HL-60 (cell line): Measurements from ENCODE around the gene SEH1L.

Experiments
- DNase-seq, 2 experiments: peaks; one replicate each; pipeline ENCODE4 v3.0.0-alpha.2; 2010 to 2020; ENCODE audit warnings: low read depth in 1 of 2, low spot score in 1 of 2
- H3K27ac ChIP-seq: fragments of 250-450 bp; sonication (Bioruptor Pico); replicated peaks from 2 replicates; pipeline ENCODE4 v1.5.1; 2020; ENCODE audit warnings: mild to moderate bottlenecking, moderate library complexity
- H3K27me3 ChIP-seq: fragments of 250-450 bp; sonication (Bioruptor Pico); 2 replicates; pipeline ENCODE4 v1.5.1; 2021; ENCODE audit warnings: mild to moderate bottlenecking, moderate library complexity; ENCODE audit not compliant: insufficient read depth, poor library complexity, severe bottlenecking
- H3K4me3 ChIP-seq: replicated peaks from 2 replicates; pipeline ENCODE4 v1.5.1; 2011; ENCODE audit warnings: mild to moderate bottlenecking, control low read depth, low read length; ENCODE audit not compliant: insufficient read depth
- GABPA ChIP-seq: IDR thresholded peaks from 2 replicates; pipeline ENCODE4 v1.6.1; 2012; ENCODE audit warnings: low read depth
- POLR2AphosphoS5 ChIP-seq: IDR thresholded peaks from 2 replicates; pipeline ENCODE4 v1.6.1; 2012; ENCODE audit warnings: low read depth
- SPI1 ChIP-seq: IDR thresholded peaks from 2 replicates; pipeline ENCODE4 v1.6.1; 2012; ENCODE audit warnings: low read depth, mild to moderate bottlenecking, borderline replicate concordance
- TF ChIP-seq, protein P1 (sequence below): IDR thresholded peaks from one replicate; pipeline ENCODE4 v1.5.1; 2011; ENCODE audit warnings: low read length, control low read depth, inconsistent platforms; ENCODE audit not compliant: insufficient read depth
- TF ChIP-seq, protein P2 (sequence below): IDR thresholded peaks from 2 replicates; pipeline ENCODE4 v1.6.1; 2012; ENCODE audit warnings: low read depth; ENCODE audit not compliant: insufficient replicate concordance

Gene SEH1L

DNA sequence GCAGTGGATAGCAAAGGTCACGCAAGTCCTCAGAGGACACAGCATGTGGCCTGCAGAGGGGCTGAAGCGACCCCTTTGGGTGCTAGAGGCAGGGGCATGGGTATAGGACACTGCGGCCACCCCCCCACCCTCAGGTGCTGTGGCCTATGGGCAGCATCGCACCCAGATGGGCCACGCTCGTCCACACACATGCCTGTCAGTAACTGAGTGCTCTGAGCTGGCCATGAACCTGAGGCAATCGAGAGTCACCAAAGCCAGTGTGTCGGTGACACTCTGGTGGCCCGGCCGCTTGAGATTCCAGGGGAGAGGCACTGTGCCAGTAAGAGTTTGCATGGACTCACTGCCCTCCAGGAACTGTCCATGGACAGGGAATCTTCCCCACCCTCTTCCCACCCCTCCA is 41.0 kb upstream of the SEH1L start:
- H3K27me3 ChIP-seq = peaks cover 40% of the 10 kb centered on the region
- no peak for TF ChIP-seq GABPA
- TF ChIP-seq SPI1 = no peak
- no peak for TF ChIP-seq POLR2AphosphoS5
- DNase-seq = no peak
- H3K4me3 ChIP-seq = no peak overlapping the region
- no peak overlapping the region for H3K27ac ChIP-seq

DNA sequence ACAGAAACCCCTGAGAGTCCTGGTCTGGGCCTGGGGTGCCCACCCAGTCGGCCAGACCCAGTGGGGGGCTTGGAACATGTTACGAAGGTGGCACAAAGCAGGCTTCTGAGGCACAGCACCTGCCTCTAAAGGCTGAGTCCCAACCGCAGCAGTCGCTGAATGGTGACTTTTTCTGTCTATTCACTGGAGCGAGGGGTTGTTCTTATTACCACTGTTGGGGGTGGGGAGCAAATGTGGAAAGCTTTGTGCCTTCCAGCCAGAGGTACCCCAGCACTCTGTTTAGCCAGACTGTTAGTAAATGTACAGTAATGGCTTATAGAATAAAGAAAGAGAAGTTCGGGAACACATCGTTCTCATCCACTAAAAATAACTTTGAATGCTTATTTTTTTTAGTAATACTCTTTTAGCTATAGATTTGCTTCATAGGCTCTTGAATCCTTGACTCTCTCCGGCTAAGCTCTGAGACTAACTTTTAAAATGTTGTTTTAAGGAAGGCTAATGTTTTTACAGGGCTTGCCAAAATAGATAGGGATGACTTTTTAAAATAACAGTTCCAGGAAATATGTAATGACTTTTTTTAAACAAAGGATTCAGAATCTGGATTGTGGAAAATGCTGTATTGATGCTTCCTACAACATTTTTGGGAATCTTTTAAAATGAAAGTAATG is 40.4 kb upstream of the SEH1L start:
- no peak overlapping the region for H3K4me3 ChIP-seq
- TF ChIP-seq POLR2AphosphoS5 = no peak
- TF ChIP-seq, protein P1, sequence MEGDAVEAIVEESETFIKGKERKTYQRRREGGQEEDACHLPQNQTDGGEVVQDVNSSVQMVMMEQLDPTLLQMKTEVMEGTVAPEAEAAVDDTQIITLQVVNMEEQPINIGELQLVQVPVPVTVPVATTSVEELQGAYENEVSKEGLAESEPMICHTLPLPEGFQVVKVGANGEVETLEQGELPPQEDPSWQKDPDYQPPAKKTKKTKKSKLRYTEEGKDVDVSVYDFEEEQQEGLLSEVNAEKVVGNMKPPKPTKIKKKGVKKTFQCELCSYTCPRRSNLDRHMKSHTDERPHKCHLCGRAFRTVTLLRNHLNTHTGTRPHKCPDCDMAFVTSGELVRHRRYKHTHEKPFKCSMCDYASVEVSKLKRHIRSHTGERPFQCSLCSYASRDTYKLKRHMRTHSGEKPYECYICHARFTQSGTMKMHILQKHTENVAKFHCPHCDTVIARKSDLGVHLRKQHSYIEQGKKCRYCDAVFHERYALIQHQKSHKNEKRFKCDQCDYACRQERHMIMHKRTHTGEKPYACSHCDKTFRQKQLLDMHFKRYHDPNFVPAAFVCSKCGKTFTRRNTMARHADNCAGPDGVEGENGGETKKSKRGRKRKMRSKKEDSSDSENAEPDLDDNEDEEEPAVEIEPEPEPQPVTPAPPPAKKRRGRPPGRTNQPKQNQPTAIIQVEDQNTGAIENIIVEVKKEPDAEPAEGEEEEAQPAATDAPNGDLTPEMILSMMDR = no peak
- TF ChIP-seq, protein P2, sequence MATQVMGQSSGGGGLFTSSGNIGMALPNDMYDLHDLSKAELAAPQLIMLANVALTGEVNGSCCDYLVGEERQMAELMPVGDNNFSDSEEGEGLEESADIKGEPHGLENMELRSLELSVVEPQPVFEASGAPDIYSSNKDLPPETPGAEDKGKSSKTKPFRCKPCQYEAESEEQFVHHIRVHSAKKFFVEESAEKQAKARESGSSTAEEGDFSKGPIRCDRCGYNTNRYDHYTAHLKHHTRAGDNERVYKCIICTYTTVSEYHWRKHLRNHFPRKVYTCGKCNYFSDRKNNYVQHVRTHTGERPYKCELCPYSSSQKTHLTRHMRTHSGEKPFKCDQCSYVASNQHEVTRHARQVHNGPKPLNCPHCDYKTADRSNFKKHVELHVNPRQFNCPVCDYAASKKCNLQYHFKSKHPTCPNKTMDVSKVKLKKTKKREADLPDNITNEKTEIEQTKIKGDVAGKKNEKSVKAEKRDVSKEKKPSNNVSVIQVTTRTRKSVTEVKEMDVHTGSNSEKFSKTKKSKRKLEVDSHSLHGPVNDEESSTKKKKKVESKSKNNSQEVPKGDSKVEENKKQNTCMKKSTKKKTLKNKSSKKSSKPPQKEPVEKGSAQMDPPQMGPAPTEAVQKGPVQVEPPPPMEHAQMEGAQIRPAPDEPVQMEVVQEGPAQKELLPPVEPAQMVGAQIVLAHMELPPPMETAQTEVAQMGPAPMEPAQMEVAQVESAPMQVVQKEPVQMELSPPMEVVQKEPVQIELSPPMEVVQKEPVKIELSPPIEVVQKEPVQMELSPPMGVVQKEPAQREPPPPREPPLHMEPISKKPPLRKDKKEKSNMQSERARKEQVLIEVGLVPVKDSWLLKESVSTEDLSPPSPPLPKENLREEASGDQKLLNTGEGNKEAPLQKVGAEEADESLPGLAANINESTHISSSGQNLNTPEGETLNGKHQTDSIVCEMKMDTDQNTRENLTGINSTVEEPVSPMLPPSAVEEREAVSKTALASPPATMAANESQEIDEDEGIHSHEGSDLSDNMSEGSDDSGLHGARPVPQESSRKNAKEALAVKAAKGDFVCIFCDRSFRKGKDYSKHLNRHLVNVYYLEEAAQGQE = no peak
- no peak for TF ChIP-seq GABPA
- TF ChIP-seq SPI1 = no peak
- no peak for DNase-seq
- H3K27ac ChIP-seq = no peak overlapping the region
- H3K27me3 ChIP-seq = peaks cover 40% of the 10 kb centered on the region

DNA sequence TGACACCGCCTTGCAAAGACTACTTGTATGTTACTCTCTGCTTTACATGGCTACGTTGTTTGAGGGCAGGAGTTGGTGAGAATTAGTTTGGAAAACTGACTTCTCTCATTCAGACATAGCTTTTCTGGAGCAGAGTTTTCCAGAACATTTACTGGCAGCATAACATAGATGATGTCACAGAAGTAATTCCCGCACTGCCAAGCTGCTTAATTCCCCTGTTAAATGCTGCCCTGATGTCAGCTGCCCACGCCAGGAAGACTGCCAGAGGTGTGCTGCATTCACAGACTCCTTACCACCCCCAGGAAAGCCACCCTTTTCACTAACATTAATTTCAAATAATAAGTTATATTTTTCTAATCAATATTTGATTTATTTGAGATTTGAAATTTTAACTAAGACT is 39.1 kb upstream of the SEH1L start:
- TF ChIP-seq, protein P2 = no peak
- TF ChIP-seq POLR2AphosphoS5 = no peak
- TF ChIP-seq, protein P1 = no peak
- TF ChIP-seq SPI1 = no peak
- no peak for TF ChIP-seq GABPA
- no peak overlapping the region for H3K4me3 ChIP-seq
- no peak for DNase-seq
- H3K27ac ChIP-seq = no peak overlapping the region
- H3K27me3 ChIP-seq = peaks cover 37% of the 10 kb centered on the region

DNA sequence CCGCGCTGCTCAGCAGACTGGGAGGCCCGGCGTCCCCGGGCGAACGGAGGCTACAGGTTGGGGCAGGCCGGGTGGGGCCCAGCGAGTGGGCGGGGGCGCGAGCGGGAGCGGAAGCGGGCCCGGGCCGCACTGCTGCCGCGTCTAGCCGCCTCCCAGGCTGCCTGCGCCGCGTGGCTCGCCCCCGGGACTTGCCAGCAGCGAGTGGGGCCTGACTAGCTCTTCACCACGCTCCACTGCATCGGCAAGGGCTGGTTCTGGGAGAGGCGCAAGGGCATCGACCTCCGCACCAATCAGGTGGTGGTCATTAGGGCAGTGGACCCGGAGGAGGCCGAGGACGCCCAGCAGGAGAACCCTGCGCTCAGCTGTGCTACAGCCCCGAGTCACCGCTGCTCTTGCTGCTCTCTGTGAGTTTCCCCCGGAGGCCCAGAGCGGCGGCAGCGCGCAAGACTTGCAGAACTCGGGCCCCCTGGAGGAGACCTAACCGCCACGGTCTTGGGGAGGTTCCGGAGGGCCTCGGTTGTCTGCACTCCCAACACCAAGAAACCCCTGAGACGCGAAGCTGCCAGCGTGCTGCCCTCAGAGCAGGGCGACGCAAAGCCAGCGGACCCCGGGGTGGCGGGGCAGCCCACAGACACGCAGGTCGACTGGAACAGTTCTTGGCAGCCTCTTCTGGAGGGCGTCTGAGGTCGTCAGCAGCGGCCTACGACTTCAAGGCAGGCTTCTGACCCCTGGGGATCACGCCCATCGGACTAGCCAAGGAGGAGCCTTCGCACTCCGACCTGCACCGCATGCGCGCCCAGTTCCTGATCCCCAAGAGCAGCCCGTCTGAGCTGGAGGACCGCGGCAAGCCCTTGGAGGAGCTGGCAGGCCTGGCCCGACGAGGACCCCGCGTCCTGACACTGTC is 36.5 kb upstream of the SEH1L start:
- H3K4me3 ChIP-seq = no peak overlapping the region
- DNase-seq = no peak
- H3K27me3 ChIP-seq = peaks cover 33% of the 10 kb centered on the region
- H3K27ac ChIP-seq = no peak overlapping the region
- TF ChIP-seq GABPA = no peak
- TF ChIP-seq POLR2AphosphoS5 = no peak
- TF ChIP-seq SPI1 = no peak
- TF ChIP-seq, protein P2 = no peak
- TF ChIP-seq, protein P1 = no peak
